Measurements from ENCODE around the gene TMEM201.

The TMEM201 gene

DNA sequence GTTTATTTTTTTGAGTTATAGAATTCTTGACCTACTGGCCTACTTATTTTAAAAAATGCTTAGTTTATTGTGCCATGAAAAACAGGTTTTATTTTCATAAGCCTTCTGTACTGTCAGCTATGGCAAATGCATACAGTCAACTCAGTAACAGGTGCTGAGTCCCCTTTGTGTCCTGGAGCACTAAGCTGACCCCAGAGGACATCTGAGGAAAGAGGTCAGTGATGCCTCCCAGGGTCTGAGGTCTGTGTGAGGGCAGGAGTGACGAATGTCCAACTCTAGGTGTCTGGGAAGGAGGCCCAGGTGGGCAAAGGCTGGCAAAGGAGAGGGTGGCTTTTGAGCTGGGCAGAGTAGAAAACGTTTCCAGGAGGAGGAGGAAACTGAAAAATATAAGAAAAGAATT, 7.8 kb upstream of the TMEM201 start:
- DNase-seq (ENCODE audit: low read depth), result no peak

DNA sequence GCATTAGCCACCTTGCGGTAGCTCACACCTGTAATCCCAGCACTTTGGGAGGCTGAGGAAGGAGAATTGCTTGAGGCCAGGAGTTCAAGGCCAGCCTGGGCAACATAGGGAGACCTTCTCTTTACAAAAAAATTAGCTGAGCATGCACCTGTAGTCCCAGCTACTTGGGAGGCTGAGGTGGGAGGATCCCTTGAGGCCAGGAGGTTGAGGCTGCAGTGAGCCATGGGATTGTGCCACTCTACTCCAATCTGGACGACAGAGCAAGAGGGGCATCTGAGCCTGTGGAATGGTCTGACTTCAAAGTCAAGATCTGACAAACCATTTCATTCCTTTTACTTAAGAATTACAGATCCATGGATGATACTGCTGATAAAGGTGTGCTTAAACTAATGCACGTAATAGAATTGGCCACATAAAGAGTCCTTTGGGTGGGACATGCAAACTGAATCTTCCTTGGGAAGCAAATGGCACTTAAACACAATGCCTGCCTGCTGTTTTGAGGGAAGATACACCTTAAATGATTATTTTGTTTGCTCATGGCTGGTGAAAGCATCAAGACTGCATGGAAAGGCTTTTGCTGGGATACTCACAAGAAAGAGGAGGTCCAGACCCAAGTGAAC, 2.5 kb upstream of the TMEM201 start:
- no peak for DNase-seq (ENCODE audit: low read depth)

DNA sequence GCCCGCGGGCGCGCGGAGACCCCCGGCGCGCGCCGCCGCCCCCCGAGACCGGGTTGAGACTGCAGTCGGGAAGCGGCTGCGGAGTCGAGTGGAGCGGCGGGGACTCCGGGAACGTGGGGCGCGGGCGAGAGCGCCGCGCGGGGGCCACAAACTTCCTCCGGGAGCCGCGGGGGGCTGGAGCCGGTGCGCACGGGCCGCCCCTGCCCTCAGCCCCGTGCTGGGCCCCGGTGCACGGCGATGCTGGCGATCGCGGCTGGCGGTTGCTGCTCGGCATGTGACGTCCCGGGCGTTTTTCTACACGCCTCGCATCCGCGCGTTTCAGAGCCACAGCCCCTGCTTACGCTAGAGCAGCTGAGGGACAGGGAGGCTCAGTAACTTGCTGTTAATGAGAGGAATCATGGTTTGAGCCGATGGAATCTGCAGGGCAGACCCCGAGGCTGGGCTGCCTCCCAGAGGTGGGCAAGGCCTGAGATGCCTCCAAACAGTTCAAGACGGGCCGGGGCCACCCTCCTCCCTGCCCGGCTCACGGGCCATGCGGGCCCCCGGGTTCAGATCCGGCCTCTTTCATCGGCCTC, 520 bp downstream of the TMEM201 start:
- peak; percentile 16 for DNase-seq (ENCODE audit: low read depth)

DNA sequence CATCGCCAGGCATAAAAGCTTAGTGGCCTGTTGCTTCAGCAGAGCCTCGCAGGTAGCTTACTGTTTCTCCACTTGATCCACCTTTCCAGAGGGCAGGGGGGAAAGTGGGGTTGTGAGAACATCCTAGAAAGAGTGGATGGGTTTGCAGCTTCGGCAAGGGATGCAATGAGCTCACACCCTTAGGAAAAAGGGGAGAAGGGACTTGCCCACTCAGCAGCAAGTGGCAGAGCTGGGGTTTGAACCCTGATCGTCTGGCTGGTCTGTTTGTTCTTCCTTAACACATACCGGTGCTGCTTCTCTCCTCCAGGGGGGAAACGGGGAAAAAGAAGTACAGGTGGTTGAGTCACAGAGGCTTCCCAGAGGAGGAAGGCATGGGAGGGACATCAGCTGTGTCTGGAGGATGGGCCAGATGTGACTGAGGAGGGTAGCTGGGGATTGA, 1.0 kb downstream of the TMEM201 start:
- DNase-seq (ENCODE audit: low read depth), result no peak

DNA sequence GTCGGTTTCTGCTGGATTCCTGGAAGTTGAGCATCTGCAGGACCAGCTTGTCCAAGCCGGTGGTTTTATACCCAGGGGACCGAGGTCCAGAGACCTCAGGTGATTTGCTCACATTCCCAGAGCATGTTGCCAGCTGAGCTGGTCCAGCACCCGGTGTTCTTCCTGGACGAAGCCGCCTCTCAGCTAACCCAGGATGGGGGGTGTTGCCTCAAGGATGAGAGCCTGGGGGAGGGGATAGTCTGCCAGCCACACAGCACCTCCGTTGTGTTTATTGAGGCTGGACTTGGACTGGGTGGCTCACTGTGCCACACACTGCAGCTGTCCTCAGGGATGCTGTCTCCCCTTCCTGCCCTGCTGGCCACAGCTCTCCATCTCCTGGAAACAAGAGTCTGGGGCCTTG, 1.5 kb downstream of the TMEM201 start:
- no peak for DNase-seq (ENCODE audit: low read depth)

DNA sequence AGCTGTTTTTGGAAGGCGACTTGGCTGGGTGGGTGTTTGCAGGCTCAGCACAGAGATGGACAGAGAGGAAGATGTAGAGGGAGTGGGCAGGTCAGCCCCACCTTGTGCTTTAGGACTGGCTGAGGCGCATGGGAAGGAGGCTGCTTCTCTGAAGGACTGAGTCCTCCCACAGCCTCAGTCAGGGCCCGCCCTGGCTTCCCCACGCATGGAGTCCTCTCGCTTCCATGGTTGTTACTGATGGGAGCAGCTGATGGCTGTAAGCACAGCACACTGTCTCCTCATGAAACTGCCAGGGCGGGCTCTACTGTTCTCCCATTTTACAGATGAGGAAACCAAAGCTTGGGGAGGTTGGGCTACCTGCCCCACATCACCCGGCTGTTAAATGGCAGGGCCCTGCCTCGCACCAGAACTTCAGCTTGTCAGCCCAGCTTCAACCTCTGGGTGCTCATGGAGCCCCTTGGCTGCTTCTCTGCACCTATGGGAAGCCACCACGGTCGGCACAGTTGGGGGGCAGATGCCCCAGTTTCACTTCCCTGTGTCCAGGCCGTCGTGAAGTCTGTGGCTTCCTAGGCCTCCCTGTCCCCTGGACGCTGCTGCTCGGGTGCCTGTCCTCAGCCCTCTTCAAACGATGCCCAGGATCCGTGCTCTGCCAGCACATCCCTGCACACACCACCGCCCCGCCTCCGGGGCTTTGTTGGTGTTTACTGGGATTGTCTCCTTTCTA, 2.4 kb downstream of the TMEM201 start:
- no peak for DNase-seq (ENCODE audit: low read depth)

DNA sequence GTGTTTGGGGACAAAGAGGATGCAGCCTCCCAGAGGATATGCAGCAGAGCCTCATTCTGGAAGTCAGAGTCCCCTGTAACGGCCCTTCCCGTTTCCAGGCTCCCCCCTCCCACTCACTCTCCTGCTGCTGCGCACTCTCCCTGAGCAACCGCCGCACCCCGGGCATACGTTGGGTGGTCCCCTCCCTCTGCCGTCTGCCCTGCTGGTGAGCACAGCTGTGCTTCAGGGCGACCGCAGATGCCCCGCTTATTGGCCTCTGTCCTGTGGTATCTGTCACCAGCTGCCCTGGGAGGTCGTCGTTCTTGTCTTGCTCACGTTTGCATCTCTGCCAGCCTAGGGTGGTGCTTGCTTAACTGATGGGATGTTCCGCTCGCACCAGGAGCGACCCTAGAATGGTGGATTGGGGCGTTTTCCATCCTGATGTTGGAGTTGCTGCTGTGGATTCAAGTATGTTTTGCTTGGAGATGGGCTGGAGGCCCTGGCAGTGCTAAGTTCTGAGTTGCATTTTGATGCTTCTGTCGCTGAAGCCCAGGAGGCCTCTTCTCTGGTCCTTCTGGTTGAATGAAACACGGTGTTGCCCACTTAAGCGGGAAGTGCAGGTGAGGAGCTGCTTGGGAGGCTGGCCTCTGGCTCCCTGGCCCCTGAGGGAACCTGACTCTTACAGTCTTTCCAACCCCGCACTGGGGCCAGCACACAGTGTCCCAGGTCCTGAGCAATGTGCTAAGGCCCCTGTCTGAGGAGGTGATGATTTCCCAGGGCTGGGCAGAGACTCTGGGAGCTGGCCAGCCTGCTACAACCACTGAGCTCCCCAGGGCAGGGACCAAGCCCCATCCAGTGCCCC, 3.2 kb downstream of the TMEM201 start:
- no peak for DNase-seq (ENCODE audit: low read depth)

DNA sequence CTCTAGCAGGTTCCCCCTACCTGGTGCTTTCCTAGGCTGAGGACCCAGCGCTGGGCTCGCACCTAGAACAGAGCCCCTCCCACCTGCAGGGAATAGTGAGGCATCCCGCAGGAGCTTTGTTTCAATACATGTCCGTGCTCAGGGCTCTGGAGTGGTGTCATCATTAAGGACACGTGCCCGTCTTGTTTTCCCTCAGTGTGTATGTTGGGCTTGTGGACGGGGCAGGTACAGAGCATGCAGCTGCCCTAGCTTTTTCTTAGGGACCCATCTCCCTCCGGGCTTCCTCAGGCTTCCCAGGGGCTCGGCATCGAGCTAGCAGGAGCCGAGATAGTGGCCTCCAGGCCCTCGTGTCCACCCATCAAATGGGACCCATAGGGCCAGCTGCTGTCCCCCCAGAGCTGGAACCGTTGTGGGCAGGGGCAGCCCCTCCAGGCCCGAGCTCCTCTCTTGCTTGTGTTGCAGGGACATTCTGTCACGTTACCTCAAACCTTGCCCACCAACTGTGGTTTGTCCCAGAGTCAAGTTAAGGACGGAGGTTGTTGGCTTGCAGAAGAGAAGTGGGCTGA, 3.9 kb downstream of the TMEM201 start:
- no peak for DNase-seq (ENCODE audit: low read depth)

DNA sequence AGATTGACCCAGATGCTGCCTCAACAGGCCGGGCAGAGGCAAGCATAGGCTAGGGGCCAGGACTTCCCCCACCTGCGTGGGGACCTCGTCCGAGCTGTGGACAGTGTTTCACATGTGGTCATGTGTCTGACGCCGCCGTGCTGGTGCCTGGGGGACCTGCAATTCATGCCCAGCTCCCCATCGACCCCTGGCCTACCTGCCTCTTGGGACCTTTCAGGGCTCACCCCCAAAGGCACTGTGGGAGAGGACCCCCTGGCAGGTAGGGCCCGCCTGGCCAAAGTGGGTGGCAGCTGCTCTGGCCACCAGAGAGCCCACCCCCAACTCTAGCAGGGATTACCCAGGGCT, 4.4 kb downstream of the TMEM201 start:
- DNase-seq (ENCODE audit: low read depth), result no peak

DNA sequence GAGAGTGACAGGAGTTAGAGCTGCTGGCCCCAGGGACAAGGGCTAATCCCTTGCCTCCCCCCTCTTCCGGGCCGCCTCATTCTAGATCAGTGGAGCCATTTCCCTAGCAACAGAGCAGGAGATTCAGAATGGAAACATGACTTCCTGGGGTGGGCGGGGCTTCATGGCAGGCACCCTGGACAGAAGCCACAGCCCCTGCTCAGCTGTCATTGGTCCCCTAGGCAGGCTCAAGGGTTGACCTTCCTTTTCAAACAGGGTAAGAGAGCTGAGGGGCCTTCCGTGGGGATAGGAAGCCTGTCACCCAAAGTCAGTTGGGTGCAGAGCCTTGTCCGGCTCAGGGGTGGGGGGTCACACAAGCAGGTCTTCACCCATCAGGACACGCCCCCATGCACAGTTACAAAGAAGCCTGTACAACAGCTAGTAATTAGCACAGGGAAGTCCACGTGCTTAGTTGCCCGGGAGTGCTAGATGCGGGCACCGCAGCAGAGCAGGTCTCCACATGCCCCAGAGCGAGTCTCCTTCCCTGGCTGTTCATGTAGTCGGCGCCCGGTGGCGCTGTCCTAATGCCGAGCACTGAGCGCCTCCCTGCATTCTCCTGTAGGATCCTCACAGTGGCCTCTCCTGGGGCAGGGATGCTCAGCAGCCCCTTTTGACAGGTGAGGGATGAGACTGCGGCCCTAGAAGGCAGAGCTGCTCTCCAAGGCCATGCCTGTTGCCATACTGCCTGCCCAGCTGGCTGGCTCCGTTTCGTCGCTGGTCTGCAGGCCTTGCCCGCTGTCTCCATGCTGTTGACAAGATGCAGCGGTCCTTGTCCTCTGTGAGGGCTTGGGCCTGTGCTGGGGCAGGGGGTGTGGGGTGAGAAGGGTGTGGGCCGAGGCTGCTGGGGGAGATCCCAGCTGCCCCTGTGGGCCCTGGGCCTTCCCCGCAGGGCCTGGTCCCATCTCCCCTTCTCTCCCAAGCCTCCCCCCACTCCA, 5.1 kb downstream of the TMEM201 start:
- DNase-seq (ENCODE audit: low read depth), result peak; percentile 43

DNA sequence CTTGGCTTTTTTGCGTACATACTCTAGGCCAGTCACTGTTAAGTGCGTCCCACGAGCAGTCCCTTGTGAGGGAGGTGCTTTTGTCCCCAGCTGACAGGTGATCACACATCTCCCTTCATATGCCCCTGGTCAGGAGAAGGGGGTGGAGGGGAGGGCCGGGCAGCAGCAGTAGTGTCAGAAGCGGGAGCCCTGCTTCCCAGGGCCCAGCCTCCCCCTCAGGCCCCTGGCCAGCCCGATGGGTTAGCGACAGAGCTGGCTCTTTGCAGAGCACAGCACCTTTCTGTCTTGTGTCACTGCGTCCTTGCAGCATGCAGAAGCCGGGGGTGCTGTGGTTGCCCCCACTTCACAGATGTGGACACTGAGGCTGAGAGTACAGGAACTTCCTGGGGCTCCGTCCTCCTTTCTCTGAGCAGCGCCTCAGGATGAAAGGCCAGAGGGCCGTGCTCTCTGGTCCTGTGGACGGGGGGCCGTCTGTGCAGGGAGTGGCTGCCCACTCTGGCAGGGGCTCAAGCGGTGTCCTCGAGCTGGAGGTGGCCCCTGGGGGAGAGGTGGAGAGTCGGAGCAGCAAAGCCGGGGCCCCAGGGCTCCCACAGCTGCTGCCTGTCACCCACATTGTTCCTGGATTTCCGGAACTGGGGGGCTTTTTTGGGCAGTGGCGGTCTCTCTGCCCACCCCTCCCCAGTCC, 5.9 kb downstream of the TMEM201 start:
- DNase-seq (ENCODE audit: low read depth), result no peak

DNA sequence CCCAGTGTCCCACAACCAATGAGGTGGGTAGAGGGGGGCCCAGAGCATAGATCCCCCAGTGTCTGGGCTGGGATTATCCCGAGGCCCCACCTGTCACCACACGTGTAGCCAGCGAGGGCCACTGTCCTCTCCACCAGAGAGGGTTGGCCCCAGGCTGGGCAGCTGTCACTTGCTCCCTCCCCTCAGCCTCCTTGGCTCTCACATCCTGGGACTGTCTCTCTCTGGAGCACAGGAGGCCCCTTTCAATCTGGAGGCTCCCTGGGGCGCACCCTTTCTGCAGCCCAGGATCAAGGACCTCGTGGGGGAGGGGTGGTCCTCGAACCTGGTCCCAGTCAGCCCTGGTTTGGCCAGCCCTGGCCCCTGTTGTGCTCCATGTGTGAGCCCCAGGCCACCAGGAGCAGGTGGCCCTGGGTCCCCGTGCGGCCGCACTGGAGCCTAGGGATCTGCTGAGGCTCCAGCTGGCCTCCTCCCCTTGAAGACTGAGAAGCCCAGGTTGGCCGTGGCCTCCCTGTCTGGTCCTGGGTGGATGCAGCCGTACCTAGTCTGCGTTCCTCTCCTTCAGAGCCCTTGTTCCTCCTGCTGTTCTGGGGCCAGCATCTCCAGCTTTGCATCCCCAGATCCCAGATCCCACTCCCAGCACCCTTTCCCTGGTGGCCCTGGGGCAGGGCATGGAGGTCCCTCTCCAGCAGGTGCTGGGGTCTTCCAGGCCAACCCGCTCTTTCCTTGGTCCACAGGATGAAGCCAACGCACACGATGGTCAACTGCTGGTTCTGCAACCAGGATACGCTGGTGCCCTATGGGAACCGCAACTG, 6.7 kb downstream of the TMEM201 start:
- DNase-seq (ENCODE audit: low read depth), result no peak

DNA sequence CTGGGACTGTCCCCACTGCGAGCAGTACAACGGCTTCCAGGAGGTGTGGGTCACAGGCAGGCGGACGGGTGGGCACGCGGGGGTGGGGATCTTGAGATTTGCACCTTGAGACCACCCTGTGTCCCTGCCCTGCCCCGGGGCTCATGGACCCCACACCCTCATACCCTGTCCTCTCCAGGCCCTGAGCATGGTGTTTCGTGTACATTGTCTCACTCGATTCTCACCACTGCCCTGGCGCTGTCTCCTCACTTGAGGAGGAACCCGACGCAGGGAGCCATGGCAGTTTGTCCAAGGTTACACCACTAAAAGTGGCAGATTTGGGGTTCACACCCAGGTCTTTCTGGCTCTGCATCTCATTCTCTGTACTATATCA, 7.2 kb downstream of the TMEM201 start:
- no peak for DNase-seq (ENCODE audit: low read depth)

DNA sequence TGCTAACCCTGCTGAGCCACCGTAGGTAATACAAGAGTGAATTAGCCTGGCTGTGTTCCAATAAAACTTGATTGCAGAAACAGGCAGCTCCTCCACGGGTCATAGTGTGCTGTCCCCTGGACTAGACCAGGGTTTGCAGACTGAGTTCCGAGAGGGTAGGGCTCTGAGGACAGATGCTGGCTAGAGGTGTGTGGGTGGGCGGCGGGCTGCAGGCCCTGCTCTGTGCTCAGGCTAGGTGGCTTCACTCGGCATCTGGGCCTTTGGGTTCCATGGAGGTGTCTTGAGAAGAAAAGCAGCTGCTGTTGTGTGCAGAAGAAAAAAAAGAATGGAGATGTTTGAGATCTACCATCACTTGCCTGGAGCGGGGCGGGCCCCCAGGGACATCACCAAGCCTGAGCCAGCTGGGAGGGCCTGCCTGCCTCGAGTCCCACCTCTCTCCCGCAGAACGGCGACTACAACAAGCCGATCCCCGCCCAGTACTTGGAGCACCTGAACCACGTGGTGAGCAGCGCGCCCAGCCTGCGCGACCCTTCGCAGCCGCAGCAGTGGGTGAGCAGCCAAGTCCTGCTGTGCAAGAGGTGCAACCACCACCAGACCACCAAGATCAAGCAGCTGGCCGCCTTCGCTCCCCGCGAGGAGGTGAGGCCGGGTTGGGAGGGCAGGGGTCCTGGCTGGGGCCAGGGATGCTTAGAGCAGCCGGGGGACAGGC, 7.9 kb downstream of the TMEM201 start:
- DNase-seq (ENCODE audit: low read depth), result peak; percentile 11

DNA sequence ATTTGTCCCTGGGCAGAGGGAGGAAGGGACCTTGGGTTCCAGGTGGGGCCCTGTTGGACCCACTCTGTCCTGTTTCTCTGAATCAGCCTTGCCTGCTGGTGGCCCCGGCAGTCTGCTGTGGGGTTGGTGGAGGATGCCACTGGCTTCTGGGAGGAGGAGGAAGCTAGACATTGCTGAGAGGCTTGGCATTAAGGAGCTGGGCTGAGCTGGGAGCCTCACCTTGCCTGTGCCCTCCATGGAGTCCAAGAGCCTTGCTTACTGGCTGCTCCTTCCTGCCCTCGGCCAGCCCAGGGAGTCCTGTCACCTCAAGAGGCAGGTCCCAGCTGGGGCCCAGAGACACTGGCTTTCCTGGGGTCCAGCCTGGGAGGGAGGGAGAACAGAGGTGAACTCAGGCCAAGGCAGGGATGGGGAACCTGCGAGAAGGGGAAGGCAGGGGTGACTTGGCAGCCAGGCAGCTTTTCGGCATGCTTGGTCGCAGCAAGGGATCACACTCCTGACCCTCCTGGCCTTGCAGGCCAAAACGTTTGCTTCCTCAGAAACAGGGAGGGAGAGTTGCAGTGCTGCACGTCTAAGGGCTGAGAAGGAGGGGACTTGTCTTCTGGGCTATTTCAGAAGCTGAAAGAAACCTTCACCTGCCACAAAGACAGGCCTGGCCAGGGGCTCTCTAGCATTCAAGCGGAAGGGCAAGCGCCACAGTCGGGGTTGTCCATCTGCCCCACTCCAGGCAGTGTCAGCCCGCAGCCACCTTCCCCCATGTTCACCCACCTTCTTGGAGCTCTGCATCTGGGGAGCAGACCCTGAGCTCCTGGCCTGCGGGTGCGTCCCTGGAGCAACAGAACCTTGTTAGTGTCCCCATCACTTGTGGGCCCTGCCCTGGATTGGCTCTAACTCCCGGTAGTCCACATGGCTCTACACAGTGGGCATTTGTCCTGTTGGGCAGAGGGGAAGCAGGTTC, 8.9 kb downstream of the TMEM201 start:
- no peak for DNase-seq (ENCODE audit: low read depth)

DNA sequence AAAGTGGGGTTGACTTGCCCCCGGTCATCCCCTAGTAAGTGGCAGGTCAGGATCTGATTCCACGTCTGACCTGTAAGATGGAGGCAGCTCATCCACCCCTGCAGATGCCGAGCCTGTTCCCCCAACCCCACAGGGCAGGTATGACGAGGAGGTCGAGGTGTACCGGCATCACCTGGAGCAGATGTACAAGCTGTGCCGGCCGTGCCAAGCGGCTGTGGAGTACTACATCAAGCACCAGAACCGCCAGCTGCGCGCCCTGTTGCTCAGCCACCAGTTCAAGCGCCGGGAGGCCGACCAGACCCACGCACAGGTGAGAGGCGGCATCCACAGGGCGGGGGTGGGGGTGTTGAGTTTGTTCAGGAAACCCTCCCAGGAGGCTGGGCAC, 9.6 kb downstream of the TMEM201 start:
- DNase-seq (ENCODE audit: low read depth), result no peak

DNA sequence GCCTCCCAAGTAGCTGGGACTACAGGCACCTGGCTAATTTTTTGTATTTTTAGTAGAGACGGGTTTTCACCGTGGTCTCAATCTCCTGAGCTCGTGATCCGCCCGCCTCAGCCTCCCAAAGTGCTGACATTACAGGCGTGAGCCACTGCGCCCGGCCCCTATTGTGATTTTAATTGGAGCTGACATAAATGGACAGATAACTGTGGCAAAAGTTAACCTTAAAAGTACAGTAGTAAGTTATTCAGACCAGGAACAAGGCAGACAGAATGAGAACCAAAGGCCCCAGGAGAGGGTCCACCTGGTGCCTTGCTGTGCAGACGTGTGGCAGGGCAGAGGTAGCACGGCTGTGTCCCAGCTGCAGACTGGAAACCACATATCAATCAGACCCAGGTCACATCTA, 11.0 kb downstream of the TMEM201 start:
- DNase-seq (ENCODE audit: low read depth), result no peak

Measured in amniotic epithelial cell (primary cell).